IMR-90 (cell line): ENCODE results near the gene NPHP4. TPM values are rescaled to one million over a fixed set of nuclear protein-coding genes. Genes with fewer than 3 reads are reported as not detected.

Source experiments
- ATAC-seq: fragments of 200-7000 bp; cut with Tn5 transposase; 2 replicates; pipeline ENCODE4 v1.9.1; 2020; ENCODE audit warnings: low read depth, mild to moderate bottlenecking, moderate library complexity
- BruUV-seq: library from RNA; stranded (reverse); fragments of 400-500 nt; replicated peaks from 2 replicates; lab custom pipeline; 2021; lab: Mats Ljungman, UMichigan
- CTCF ChIA-PET: fragments of 300-600 bp; formaldehyde crosslinking; extraction: SDS; loops from one replicate; lab custom pipeline; 2021; ENCODE audit warnings: antibody characterized with exemption; lab: Yijun Ruan, JAX
- POLR2A ChIA-PET: fragments of 300-600 bp; sonication (Branson Sonifier 250); formaldehyde crosslinking; loops from one replicate; lab custom pipeline; 2022; ENCODE audit warnings: antibody characterized with exemption; ENCODE audit not compliant: unreplicated experiment; lab: Charles Lee
- DNase-seq: peaks from one replicate; pipeline ENCODE4 v3.0.0; 2013
- H2AFZ ChIP-seq: replicated peaks from 2 replicates; pipeline ENCODE3; 2013; ENCODE audit warnings: low read length, mild to moderate bottlenecking; ENCODE audit not compliant: poor library complexity
- H2AK5ac ChIP-seq: 2 replicates; pipeline ENCODE4 v1.6.1; 2013; ENCODE audit warnings: low read depth, low read length, inconsistent platforms
- H2AK9ac ChIP-seq: replicated peaks from 2 replicates; pipeline ENCODE3; 2013; ENCODE audit warnings: mild to moderate bottlenecking, low read depth, low read length, moderate library complexity; ENCODE audit not compliant: poor library complexity
- H2BK120ac ChIP-seq: 2 replicates; pipeline ENCODE4 v1.6.1; 2013; ENCODE audit warnings: low read depth, low read length, inconsistent platforms
- H2BK15ac ChIP-seq: 3 replicates; pipeline ENCODE4 v1.6.1; 2013; ENCODE audit warnings: low read depth, low read length, inconsistent platforms
- H2BK20ac ChIP-seq: 2 replicates; pipeline ENCODE4 v1.6.1; 2013; ENCODE audit warnings: low read depth, mild to moderate bottlenecking, inconsistent platforms, low read length, moderate library complexity
- H2BK5ac ChIP-seq: 2 replicates; pipeline ENCODE4 v1.6.1; 2013; ENCODE audit warnings: mild to moderate bottlenecking, low read depth, low read length, inconsistent platforms; ENCODE audit not compliant: poor library complexity, severe bottlenecking
- H3K14ac ChIP-seq: replicated peaks from 2 replicates; pipeline ENCODE4 v1.6.1; 2013; ENCODE audit warnings: low read depth, low read length, inconsistent platforms
- H3K18ac ChIP-seq: 2 replicates; pipeline ENCODE4 v1.6.1; 2013; ENCODE audit warnings: low read depth, low read length, control low read depth
- H3K23ac ChIP-seq: 2 replicates; pipeline ENCODE4 v1.6.1; 2013; ENCODE audit warnings: low read depth, low read length, inconsistent platforms
- H3K27ac ChIP-seq: 2 replicates; pipeline ENCODE4 v1.5.1; 2013; ENCODE audit warnings: mild to moderate bottlenecking, control low read depth, low read length; ENCODE audit not compliant: insufficient read depth
- H3K27me3 ChIP-seq: 2 replicates; pipeline ENCODE4 v1.6.1; 2013; ENCODE audit warnings: low read length; ENCODE audit not compliant: control insufficient read depth, insufficient read depth
- H3K36me3 ChIP-seq: 2 replicates; pipeline ENCODE4 v1.6.1; 2013; ENCODE audit warnings: low read length, mixed read lengths; ENCODE audit not compliant: control insufficient read depth, insufficient read depth
- H3K4ac ChIP-seq: 2 replicates; pipeline ENCODE4 v1.6.1; 2013; ENCODE audit warnings: low read depth, low read length, inconsistent platforms
- H3K4me1 ChIP-seq: 2 replicates; pipeline ENCODE4 v1.6.1; 2013; ENCODE audit warnings: low read length, mixed read lengths; ENCODE audit not compliant: control insufficient read depth, insufficient read depth
- H3K4me2 ChIP-seq: 2 replicates; pipeline ENCODE4 v1.6.1; 2013; ENCODE audit warnings: low read depth, mild to moderate bottlenecking, control low read depth, low read length, moderate library complexity
- H3K4me3 ChIP-seq: 2 replicates; pipeline ENCODE4 v1.5.1; 2013; ENCODE audit warnings: low read depth, mild to moderate bottlenecking, control low read depth, low read length, moderate library complexity; ENCODE audit not compliant: insufficient read depth
- H3K56ac ChIP-seq: 2 replicates; pipeline ENCODE4 v1.6.1; 2013; ENCODE audit warnings: low read length, inconsistent platforms; ENCODE audit not compliant: insufficient read depth; ENCODE audit errors: extremely low read depth
- H3K79me1 ChIP-seq, 2 experiments: 2 replicates each; pipeline ENCODE4 v1.6.1; 2013; ENCODE audit warnings: low read length in 2 of 2, inconsistent platforms in 1 of 2, low read depth in 1 of 2
- H3K9ac ChIP-seq: 2 replicates; pipeline ENCODE4 v1.6.1; 2013; ENCODE audit warnings: low read depth, low read length, control low read depth
- H3K9me1 ChIP-seq: 2 replicates; pipeline ENCODE4 v1.6.1; 2013; ENCODE audit warnings: low read length, inconsistent platforms; ENCODE audit not compliant: insufficient read depth
- H3K9me3 ChIP-seq: 2 replicates; pipeline ENCODE4 v1.6.1; 2013; ENCODE audit warnings: low read length; ENCODE audit not compliant: control insufficient read depth, insufficient read depth
- H4K20me1 ChIP-seq: 2 replicates; pipeline ENCODE4 v1.6.1; 2013; ENCODE audit warnings: low read length, inconsistent platforms; ENCODE audit not compliant: insufficient read depth
- H4K5ac ChIP-seq: 2 replicates; pipeline ENCODE4 v1.6.1; 2013; ENCODE audit warnings: mild to moderate bottlenecking, low read depth, low read length, control low read depth
- H4K8ac ChIP-seq, 2 experiments: 2 replicates each; pipeline ENCODE4 v1.6.1; 2013; ENCODE audit warnings: low read depth in 2 of 2, low read length in 2 of 2, control low read depth in 1 of 2, inconsistent platforms in 1 of 2
- H4K91ac ChIP-seq: 2 replicates; pipeline ENCODE4 v1.6.1; 2013; ENCODE audit warnings: low read depth, low read length, inconsistent platforms; ENCODE audit not compliant: insufficient read depth
- BHLHE40 ChIP-seq: fragments of 150-350 bp; IDR thresholded peaks from 2 replicates; pipeline ENCODE4 v1.6.1; 2016; ENCODE audit warnings: mild to moderate bottlenecking, low read depth, low read length
- CEBPB ChIP-seq: IDR thresholded peaks from 2 replicates; pipeline ENCODE4 v1.6.1; 2012; ENCODE audit warnings: low read depth, low read length, improper control_type of control experiment
- CHD1 ChIP-seq: IDR thresholded peaks from 2 replicates; pipeline ENCODE4 v1.6.1; 2012; ENCODE audit warnings: low read depth, low read length, improper control_type of control experiment
- FOS ChIP-seq: fragments of 150-350 bp; IDR thresholded peaks from 2 replicates; pipeline ENCODE4 v1.6.1; 2016; ENCODE audit warnings: low read depth, low read length
- MAFK ChIP-seq: IDR thresholded peaks from 2 replicates; pipeline ENCODE4 v1.6.1; 2012; ENCODE audit warnings: low read depth, low read length, improper control_type of control experiment
- MAZ ChIP-seq: IDR thresholded peaks from 2 replicates; pipeline ENCODE4 v1.6.1; 2012; ENCODE audit warnings: low read depth, mild to moderate bottlenecking, low read length, improper control_type of control experiment, moderate library complexity, borderline replicate concordance
- MXI1 ChIP-seq: IDR thresholded peaks from 2 replicates; pipeline ENCODE4 v1.6.1; 2012; ENCODE audit warnings: low read depth, mild to moderate bottlenecking, low read length, moderate library complexity, borderline replicate concordance
- NFE2L2 ChIP-seq: fragments of 150-350 bp; IDR thresholded peaks from 2 replicates; pipeline ENCODE4 v1.6.1; 2016; ENCODE audit warnings: low read depth, mild to moderate bottlenecking, low read length
- POLR2A ChIP-seq: IDR thresholded peaks from 2 replicates; pipeline ENCODE4 v1.6.1; 2012; ENCODE audit warnings: mild to moderate bottlenecking, low read depth, low read length
- RAD21 ChIP-seq: IDR thresholded peaks from 2 replicates; pipeline ENCODE4 v1.6.1; 2012; ENCODE audit warnings: low read length, improper control_type of control experiment
- RCOR1 ChIP-seq: IDR thresholded peaks from 2 replicates; pipeline ENCODE4 v1.6.1; 2012; ENCODE audit warnings: mild to moderate bottlenecking, low read length, improper control_type of control experiment; ENCODE audit not compliant: insufficient replicate concordance
- RFX5 ChIP-seq: IDR thresholded peaks from 2 replicates; pipeline ENCODE4 v1.8.0; 2012; ENCODE audit warnings: low read depth, mild to moderate bottlenecking, low read length, moderate library complexity
- SMC3 ChIP-seq: fragments of 150-350 bp; IDR thresholded peaks from 2 replicates; pipeline ENCODE4 v1.6.1; 2016; ENCODE audit warnings: low read depth, mild to moderate bottlenecking, antibody characterized with exemption, low read length, moderate library complexity
- WGBS, 2 experiments: methylation state at CpG; one replicate each; pipeline versions ENCODE4 v1.1.5 to v1.1.7; 2013; ENCODE audit warnings: missing lambda C conversion rate in 2 of 2; ENCODE audit not compliant: insufficient read length in 1 of 2; ENCODE audit errors: extremely low coverage in 2 of 2; 5-methylcytosine and 5-hydroxymethylcytosine counted together
- dilution Hi-C: fragments of 300-500 bp; cut with HindIII; formaldehyde crosslinking; loops from one replicate; pipeline ENCODE4 v1.14.3; 2018; ENCODE audit warnings: low sequenced_read_pairs; ENCODE audit not compliant: unreplicated experiment
- in situ Hi-C: fragments of 300-500 bp; cut with MboI; formaldehyde crosslinking; loops from 3 replicates; pipeline ENCODE4 v1.14.3; 2019; ENCODE audit warnings: low sequenced_read_pairs, inconsistent platforms, mixed read lengths
- intact Hi-C: fragments of 100-400 bp; cut with micrococcal nuclease; formaldehyde crosslinking; loops from 2 replicates; pipeline ENCODE4 v1.10.0; 2022
- polyA plus RNA-seq, 3 experiments: library from polyadenylated mRNA; depleted of rRNA; stranded (reverse); fragments of >200 nt; gene quantifications; 2 replicates each; pipeline ENCODE4 v1.2.3, GENCODE V29; 2012; ENCODE audit warnings: low replicate concordance in 1 of 3
- total RNA-seq: library from RNA; depleted of rRNA; stranded (reverse); fragments of >200 nt; gene quantifications from 2 replicates; pipeline ENCODE4 v1.2.3, GENCODE V29; 2012
- TF ChIP-seq, protein P1 (sequence below): fragments of 150-350 bp; IDR thresholded peaks from 2 replicates; pipeline ENCODE4 v1.6.1; 2017; ENCODE audit warnings: mild to moderate bottlenecking, antibody characterized with exemption, low read length, low read depth
- TF ChIP-seq, protein P2 (sequence below): conservative IDR thresholded peaks from 2 replicates; pipeline ENCODE4 v1.5.1; 2012; ENCODE audit warnings: mild to moderate bottlenecking, low read depth, low read length, improper control_type of control experiment
- TF ChIP-seq, protein P3 (sequence below): fragments of 150-350 bp; IDR thresholded peaks from 2 replicates; pipeline ENCODE4 v1.6.1; 2016; ENCODE audit warnings: low read depth, mild to moderate bottlenecking, low read length, moderate library complexity, borderline replicate concordance

NPHP4 gene
- total and polyA plus RNA-seq, 2 of the 4 experiments (the other 2 are of a cell fraction): 2.0 to 5.5 TPM

DNA sequence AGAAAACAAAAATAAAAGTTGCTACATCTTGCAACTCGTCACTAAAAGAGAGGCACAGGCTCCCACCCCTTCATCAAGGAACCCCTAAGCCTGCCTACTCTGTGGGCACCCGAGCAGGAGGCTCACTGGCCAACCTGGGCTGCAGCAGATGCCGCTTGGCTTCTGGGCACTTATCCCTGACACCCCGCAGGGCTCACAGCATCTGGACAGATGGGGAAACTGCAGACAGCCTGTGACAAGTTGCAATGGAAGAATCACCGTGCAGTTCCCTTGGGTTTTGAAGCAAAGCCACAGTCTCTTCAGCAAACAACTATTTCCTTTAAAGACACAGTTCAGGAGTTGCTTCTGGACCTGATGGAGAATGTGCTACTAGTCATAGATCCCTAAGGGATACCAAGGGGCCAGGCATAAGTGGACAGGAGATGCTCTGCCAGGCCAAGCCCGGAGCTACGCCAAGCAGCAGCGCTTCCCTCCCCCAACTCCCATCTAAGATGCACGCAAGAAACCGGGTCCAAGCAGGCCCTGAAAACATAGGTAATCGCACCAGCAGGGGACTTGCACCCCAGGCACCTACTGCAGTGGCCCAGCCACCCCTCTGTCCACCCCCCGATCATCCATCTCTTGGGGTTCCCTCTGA lies 170.6 kb downstream of the NPHP4 start:
- ChIA-PET POLR2A (no interaction called here), CTCF (no interaction called here)
- Histone ChIP-seq H2BK5ac (no peak overlapping the region), H4K5ac (no peak overlapping the region), H3K9me3 (peaks cover 27% of the 10 kb centered on the region), H4K8ac (no peak overlapping the region), H4K91ac (no peak overlapping the region), H2BK120ac (no peak overlapping the region), H2AFZ (no peak overlapping the region), H2AK9ac (no peak overlapping the region), H3K4ac (no peak overlapping the region), H3K23ac (no peak overlapping the region), H3K56ac (no peak overlapping the region), H3K14ac (no peak overlapping the region), H3K9me1 (no peaks in the 10 kb centered on the region), H3K4me2 (no peak overlapping the region), H3K27me3 (no peaks in the 10 kb centered on the region), H2AK5ac (no peak overlapping the region), H3K9ac (no peak overlapping the region), H3K18ac (no peak overlapping the region), H3K79me1 (no peaks in the 10 kb centered on the region), H2BK20ac (no peak overlapping the region), H3K4me1 (no peaks in the 10 kb centered on the region), H3K36me3 (no peaks in the 10 kb centered on the region), H3K27ac (no peak overlapping the region), H4K20me1 (no peaks in the 10 kb centered on the region), H2BK15ac (no peak overlapping the region), H3K4me3 (no peak overlapping the region)
- TF ChIP-seq BHLHE40 (no peak), MAFK (no peak), FOS (no peak), MXI1 (no peak), MAZ (no peak), CEBPB (no peak), SMC3 (no peak), RAD21 (no peak), POLR2A (no peak), NFE2L2 (no peak), RFX5 (no peak), RCOR1 (no peak), CHD1 (no peak)
- TF ChIP-seq, protein P1, sequence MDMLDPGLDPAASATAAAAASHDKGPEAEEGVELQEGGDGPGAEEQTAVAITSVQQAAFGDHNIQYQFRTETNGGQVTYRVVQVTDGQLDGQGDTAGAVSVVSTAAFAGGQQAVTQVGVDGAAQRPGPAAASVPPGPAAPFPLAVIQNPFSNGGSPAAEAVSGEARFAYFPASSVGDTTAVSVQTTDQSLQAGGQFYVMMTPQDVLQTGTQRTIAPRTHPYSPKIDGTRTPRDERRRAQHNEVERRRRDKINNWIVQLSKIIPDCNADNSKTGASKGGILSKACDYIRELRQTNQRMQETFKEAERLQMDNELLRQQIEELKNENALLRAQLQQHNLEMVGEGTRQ: no peak
- TF ChIP-seq, protein P2, sequence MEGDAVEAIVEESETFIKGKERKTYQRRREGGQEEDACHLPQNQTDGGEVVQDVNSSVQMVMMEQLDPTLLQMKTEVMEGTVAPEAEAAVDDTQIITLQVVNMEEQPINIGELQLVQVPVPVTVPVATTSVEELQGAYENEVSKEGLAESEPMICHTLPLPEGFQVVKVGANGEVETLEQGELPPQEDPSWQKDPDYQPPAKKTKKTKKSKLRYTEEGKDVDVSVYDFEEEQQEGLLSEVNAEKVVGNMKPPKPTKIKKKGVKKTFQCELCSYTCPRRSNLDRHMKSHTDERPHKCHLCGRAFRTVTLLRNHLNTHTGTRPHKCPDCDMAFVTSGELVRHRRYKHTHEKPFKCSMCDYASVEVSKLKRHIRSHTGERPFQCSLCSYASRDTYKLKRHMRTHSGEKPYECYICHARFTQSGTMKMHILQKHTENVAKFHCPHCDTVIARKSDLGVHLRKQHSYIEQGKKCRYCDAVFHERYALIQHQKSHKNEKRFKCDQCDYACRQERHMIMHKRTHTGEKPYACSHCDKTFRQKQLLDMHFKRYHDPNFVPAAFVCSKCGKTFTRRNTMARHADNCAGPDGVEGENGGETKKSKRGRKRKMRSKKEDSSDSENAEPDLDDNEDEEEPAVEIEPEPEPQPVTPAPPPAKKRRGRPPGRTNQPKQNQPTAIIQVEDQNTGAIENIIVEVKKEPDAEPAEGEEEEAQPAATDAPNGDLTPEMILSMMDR: no peak
- TF ChIP-seq, protein P3, sequence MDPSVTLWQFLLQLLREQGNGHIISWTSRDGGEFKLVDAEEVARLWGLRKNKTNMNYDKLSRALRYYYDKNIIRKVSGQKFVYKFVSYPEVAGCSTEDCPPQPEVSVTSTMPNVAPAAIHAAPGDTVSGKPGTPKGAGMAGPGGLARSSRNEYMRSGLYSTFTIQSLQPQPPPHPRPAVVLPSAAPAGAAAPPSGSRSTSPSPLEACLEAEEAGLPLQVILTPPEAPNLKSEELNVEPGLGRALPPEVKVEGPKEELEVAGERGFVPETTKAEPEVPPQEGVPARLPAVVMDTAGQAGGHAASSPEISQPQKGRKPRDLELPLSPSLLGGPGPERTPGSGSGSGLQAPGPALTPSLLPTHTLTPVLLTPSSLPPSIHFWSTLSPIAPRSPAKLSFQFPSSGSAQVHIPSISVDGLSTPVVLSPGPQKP: no peak
- 39% methylated on average over 3 of the region's 12 CpGs; no CpG with 5 or more reads in 1 of the 2 experiments for WGBS, 2 experiments
- intact Hi-C loops (no loop called here), dilution Hi-C loops (no loop called here), in situ Hi-C loops (no loop called here)
- ATAC-seq (no peak), DNase-seq (no peak)
- no TSS peak for BruUV-seq
